GM19324 (cell line): ENCODE results near the gene ASS1.

Experiments
- ATAC-seq: cut with Tn5 transposase; IDR thresholded peaks from one replicate; pipeline ENCODE4 v1.9.1; 2021; ENCODE audit warnings: mild to moderate bottlenecking, moderate library complexity; ENCODE audit not compliant: unreplicated experiment, low FRiP score

ASS1 gene

GRCh38 chr9:130549093-130549735, 104.5 kb downstream of the ASS1 start:
- no peak for ATAC-seq
